HCEC 1CT (cell line): ENCODE measurements around the gene CMTM2.
"Not testable (repeated sequence)": the region's sequence is repeated elsewhere in the genome, so short reads cannot be mapped to it uniquely, and the experiment has no call there.

Experiments used
- DNase-seq: peaks from one replicate; pipeline ENCODE4 v3.0.0-alpha.2; 2017

The CMTM2 gene

DNA sequence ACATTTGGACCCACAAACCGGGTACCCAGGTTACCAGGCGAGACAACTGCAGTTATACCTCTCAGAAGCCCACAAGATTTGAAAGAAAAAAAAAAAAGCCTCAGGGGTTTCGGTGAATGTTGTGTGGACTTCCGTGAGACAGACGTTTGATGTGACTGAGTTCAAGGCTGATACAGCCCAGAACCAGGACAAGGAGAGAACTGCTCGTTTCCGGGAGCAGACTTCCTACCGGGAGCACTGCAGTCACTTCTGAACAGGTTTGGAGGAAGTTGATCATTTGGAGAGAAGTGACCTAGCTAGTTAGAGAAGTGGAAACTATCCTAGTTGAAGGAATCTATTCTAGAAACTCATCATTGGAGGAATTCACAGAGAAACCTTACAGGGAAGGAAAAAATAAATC, 26.0 kb upstream of the CMTM2 start:
- peak; percentile 13 for DNase-seq

DNA sequence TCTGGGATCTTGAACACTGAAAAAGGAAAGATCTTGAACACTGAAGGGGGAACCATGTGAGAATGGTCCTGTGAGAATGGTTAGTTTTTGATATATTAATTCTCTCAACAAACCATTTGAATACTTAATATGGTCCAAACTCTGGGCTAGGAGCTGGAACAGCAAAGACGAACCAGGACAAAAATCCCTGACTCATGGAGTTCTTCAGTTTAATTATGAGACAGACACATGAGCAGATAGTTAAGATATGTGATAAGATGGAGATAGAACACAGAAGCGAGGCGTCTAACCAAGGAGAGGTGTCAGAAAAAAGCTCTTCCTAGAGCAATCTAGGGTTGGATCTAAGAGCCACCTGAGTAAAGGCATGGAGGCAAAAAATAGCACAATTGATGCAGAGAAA, 25.2 kb upstream of the CMTM2 start:
- no peak for DNase-seq

DNA sequence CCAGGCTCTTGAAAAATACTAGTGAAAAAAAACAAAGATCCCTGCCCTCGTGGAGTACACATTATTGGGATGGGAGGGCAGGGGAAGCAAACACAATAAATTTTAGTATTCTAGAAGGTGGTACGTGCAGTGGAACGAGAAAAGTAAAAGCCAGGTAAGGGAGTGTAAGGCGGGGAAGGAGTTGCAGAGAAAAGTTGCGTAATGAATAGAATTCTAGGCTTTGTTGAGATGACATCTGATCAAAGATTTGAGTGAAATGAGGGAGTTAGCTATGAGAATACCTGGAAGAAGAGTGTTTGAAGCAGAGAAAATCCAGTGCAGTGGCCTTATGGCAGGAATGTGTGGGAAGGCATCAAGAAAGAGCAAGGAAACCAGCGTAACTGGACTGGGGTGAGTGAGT, 24.8 kb upstream of the CMTM2 start:
- DNase-seq, result no peak

DNA sequence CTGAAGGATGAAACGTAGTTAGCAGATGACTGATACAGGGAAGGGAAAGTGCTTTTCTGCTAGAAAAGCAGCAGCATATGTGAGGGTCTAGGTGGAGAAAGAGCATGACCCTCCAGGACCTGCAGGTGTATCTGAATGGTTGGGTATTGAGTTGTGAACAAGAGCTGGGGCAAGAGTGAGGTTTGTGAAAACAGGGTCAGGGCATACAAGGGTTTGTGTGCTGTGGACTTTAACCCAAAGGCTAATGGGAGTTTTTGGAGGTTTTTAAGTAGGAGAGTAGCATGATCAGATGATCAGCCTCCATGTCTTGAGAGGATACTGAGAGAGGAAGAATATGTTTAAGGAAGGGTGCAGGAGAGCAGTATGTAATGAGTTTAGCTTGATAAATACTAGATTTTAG, 19.2 kb upstream of the CMTM2 start:
- DNase-seq, result no peak

DNA sequence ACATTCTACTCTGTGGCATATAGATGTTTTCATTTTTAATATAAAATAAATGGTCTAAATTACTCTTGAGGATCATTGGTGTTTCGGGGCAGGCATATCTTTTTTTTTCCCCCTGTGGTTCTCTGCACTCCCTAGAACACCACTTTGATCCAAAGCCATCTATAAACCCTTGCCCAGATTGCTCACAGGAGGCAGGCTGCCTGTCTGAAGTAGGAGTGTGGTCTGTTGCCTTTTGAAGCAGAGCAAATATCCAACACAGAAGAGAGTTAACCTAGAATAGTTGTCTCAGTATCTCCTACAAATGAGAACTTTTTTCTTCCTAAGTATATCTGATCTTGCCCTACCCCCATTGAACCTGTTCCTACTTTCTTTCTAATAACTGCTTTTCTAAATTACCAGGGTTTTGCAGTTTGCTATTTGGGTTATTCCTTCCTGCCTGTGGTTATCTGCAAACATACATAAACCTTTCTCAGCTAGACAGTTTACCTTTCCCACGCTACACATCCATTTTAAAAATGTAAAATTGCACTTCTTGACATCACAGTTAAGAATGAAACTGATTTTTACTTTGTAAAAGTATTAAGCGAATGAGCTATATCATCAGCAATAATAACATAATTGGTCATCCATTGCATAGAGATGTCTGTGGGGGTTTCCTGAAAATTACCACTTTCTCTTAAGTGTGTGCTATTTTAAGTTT, 17.7 kb upstream of the CMTM2 start:
- DNase-seq, result no peak

DNA sequence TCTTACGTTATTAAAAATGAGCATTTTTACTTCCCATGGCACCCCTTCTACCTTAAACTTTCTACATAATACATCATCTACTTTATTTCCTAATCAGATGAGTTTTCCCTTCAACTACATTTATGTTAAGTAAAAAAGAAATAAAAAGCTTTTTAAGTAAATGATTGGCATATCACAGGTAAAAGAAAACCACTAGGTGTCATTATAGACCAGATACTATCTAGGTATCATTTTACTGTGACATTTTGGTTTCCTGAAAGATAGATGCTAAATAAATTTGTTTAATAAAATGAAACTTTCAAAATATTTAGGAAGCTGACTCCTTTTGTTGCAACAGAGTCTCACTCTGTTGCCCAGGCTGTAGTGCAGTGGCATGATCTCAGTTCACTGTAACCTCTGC, 16.9 kb upstream of the CMTM2 start:
- no peak for DNase-seq

DNA sequence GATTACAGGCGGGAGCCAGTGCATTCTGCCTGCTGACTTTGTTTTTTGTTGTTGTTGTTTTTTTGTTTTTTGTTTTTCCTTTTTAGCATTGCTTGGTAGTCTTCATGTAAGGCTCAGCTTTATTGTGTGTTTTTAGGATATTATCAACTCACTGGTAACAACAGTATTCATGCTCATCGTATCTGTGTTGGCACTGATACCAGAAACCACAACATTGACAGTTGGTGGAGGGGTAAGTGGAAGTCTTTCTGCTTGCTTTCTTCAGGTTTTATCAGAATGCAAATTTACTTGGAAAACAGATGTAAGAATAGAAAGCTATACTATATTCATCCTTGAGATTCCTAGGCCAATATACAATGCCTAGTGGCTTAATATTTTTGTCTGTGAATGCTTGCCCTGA, 16.3 kb upstream of the CMTM2 start:
- no peak for DNase-seq

DNA sequence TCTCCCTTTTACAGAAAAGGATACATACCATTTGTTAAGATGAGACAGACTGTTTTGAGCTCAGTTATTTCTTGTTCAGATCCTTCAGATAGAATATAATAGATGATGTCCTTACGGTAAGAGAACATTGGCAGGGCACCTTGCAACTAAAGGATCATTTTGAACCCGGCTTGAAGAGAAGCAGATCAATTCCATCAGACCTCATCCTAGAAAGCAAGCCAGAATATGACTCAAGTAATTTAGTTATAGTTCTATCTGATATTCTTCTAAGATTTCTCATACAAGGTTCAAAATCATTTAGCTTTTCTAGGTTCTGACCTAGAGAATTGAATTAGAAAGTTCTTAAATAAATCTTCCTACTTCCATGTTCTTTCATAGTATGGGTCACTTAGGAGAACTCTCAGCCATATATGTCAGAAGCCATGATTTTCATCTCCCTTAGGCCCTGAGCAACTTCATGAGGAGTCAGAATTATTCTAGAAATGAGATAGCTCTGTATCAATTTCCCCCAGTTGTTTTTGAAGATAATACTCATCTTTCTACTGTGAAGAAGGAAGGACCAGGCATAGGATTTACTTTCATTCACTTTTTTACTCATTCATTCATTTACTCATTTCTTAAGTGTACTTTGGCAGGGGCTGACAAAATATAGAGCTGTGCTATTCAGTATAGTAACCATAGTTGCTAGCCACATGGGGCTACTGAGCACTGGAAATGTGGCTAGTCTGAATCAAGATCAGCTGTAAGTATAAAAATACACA, 15.5 kb upstream of the CMTM2 start:
- no peak for DNase-seq

DNA sequence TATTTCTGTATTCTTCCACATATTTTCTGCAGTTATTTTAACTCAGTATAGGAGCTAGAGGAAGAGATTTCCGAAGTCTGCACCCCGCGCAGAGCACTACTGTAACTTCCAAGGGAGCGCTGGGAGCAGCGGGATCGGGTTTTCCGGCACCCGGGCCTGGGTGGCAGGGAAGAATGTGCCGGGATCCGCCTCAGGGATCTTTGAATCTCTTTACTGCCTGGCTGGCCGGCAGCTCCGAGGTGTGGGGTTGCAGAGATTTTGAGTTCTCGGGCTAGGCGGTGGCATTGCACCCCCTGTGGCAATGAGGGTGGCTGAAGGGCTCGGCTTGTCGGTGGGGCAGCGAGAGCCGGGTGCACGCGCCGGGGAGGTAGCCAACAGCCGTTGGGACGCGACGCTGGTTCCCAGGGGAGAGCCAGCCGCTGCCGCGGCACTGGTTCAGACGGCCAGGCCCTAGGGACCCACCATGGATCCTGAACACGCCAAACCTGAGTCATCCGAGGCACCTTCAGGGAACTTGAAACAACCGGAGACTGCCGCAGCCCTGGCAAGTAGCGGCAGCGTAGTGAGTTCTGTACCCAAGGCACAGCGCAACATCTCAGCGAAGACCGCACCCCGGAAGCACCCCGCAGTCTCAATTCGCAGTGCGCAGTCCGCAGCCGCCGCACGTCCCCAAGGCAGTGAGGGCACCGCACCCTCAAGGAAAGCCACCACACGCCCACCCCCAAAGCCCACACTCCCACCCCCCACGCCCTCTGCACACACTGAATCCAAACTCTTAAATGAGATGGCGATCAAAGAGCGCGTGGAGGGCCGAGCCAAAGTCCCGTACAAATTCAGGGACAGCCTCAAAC, 13.0 kb upstream of the CMTM2 start, which contains the start of gene CMTM1:
TSS of gene CMTM1 (plus strand) at position 389 of the 851 bp plus-strand sequence. CDS start at position 464, 75 bp downstream.
- DNase-seq, result no peak

DNA sequence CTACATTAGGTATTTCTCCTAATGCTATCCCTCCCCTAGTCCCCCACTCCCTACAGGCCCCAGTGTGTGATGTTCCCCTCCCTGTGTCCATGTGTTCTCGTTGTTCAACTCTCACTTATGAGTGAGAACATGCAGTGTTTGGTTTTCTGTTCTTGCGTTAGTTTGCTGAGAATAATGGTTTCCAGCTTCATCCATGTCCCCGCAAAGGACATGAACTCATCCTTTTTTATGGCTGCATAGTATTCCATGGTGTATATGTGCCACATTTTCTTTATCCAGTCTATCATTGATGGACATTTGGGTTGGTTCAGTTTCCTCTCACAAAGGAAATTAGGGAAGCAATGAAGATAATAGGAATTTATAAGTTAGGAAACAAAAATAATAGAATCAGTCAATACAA, 12.0 kb upstream of the CMTM2 start:
- DNase-seq, result not testable (repeated sequence)

DNA sequence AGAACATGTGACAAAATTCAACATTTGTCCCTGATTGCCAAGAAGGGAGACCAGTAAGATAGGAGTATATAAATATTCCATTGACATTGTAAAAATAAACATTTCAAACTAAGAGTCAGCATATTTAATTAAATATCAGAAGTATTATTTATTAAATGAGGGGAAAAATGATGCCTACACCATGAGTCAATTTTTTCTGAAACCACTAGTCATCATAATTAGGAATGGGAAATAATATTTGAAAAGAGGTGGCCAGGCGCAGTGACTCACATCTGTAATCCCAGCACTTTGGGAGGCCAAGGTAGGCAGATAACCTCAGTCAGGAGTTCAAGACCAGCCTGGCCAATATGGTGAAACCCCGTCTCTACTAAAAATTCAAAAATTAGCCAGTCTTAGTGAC, 10.9 kb upstream of the CMTM2 start:
- DNase-seq, result peak; percentile 32

DNA sequence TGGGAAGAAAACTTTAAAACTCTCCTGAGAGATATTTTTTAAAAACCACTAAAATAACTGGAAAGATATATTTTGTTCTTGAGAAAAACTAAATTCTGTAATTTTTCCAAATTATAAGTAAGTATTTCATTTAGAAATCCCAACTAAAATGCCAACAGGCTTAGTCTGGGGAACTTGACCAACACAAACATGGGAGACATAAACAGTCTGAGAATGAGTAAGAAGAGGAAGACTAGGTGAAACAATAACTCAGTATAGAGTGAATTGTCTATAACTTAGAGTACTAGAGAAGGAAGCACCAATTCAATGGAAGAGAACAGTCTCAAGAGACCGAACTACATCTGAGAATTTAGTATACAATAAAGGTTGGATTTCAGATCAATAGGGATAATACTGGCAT, 10.1 kb upstream of the CMTM2 start:
- peak; percentile 58 for DNase-seq

DNA sequence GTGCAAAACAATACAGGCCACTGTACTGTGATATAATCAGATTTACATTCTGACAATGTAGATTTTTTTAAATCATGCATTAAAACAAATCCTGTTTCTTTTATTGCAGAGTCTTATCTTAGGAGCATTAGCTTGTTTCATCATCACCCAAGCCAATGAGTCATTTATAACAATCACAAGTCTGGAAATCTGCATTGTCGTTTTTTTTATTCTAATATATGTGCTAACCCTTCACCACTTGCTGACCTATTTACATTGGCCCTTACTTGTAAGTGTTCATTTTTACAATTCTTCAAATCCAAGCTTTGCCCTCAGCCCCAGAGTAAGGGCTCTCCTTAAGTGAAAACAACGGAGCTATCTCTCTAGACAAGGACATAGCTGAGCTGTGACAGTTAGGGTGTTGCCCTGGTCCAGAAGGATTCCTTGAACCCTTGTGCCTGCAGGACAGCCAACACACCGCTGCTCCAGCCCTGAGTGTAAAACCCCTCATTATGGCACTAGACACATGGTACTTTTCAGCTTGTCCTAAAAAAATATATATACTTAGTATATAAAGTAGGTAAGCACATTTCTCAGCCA, 9.3 kb upstream of the CMTM2 start:
- peak; percentile 58 for DNase-seq

DNA sequence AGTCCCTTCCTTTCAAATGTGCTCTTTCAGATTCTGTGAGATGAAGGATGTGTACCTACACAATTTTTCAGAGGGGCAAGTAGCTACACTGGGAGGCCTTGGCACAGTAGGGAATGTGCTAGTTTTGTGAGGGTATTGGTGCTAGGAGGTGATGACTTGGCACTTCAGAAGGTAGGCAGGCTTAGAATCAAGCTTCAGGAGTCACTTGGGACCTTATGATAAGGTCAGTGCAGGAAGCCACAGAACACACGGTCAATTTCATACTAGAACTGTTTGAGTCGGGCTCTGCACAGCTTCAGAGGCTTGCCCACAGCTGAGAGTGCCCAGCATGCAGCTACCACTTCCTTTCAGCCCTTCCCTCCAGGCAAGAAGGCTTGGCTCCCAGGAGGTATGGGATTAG, 6.9 kb upstream of the CMTM2 start:
- DNase-seq, result no peak

DNA sequence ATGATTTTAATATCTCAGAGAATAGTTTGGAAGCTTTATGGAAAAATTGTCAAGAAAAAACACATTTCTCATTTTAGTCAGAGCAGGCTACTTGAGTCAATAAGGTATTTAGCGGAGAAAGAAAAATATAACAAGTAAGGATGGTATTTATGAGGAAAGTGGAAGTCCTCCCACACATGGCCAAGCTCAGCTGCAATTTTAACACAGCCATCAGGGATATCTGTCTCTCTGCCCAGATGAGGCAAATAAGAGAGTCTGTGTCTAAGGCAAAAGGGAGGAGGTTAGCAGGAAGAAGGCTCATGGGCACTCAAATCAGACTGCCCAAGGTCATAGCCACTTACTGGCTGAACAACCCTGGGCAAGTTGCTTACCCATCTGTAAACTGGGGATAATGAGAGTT, 5.2 kb upstream of the CMTM2 start:
- DNase-seq, result no peak

DNA sequence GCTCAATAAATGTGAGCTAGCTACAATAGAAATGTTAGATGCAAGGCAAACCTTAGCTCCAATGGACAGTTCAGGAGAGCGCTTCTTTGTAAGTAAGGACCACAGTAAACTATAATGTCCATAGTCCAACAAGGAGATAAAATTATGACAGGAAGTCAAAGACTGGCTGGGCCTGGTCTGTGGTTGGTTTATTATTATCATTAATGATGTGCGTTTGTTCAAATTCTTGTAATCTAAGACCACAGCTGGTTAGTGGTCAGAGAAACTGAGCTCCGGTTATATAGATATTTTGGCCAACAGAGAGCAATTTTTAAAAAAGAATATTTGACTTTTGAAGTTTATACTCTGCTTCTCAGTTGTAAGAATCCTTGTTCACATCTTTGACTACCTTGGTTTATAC, 4.7 kb upstream of the CMTM2 start:
- no peak for DNase-seq

DNA sequence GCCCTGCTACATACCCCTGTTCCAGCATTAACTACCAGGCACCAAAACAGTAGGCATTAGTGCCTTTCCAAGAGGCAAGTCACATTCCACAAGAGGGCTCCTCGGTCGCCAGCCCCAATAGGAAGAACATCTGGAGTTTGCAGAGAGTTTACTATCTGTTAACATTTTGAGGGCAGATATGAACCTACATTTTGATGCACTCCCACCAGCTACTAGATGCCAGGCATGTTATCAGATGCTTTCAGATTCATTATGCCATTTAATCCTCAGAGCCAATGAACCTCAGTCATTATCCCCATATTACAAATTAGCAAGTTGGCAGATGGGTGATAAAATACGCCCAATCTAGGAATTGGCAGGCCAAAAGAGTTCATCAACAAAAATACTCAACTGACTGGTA, 4.2 kb upstream of the CMTM2 start:
- DNase-seq, result no peak

DNA sequence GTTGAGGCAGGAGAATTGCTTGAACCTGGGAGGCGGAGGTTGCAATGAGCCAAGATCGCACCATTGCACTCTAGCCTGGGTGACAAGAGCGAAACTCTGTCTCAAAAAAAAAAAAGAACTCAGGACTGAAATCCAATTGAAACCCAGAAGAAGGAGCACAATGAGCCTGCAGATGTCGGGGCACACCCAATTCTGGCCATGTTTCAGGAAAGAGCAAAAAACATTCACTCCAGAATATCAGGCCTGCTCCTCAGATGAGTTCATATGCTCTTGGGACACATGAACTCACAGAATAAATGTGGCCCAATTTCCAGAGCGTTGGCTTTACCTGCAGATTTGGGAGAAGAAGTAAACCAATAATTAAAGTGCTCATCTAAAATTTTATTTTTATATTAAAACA, 3.0 kb upstream of the CMTM2 start:
- DNase-seq, result no peak

DNA sequence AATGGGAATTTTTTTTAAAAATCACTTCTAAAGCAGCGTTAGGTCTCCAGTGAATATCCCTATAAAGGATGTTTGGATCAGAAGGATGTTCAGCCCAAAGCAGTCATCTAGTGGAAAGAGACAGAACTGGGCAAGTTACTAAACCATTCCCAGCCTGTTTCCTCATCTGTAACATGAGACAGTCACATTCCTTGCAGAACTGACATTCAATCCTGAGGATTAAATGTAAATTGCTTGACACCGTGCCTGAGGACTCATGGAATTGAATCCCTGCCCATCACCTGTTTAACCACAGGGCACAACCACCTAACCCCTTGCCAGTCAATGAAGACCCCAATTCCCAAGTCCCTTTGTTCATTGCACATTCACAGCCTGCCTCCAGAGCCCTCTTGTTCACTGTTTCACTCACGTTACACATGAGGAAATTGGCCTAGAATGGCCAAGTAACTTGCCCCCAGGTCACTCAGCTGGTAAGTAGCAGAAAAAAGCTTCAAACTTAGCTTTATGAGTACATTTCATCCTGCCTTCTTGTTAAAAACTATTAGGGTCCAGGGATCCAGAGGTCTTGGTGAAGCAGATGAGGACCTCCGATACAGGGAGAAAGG, 1.4 kb downstream of the CMTM2 start:
- peak; percentile 79 for DNase-seq

DNA sequence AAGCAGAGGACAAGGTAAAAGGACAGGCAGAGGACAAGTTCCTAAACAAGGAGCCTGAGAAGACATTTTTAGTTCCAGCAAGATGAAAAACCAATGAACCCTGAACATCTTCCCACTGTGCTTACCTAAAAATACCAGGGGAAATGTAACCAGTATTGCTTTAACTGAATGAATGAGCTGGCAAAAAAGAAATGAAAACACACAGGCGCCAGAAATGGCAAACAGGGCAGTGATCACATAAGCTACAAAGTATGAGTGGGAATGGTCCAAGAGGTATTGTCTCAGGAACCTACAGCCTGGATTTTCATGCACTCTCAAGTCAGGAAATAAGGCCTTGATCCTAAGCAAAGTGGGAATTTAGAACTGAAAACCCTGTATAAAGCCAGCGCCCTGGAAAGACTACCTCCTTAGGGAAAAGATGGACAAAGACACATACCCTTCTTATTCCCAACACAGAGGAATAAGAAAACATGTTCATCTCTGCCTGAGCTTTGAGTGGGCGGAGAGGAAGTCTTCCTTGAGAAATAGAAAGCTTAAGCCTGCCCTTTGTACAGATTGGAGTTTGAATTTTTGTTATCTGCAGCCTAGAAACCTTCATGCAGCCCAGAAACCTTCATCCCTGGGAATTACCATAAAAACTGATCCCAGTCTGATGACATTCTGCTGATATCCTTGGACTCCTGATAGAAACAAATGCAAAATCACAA, 2.1 kb downstream of the CMTM2 start:
- DNase-seq, result no peak

DNA sequence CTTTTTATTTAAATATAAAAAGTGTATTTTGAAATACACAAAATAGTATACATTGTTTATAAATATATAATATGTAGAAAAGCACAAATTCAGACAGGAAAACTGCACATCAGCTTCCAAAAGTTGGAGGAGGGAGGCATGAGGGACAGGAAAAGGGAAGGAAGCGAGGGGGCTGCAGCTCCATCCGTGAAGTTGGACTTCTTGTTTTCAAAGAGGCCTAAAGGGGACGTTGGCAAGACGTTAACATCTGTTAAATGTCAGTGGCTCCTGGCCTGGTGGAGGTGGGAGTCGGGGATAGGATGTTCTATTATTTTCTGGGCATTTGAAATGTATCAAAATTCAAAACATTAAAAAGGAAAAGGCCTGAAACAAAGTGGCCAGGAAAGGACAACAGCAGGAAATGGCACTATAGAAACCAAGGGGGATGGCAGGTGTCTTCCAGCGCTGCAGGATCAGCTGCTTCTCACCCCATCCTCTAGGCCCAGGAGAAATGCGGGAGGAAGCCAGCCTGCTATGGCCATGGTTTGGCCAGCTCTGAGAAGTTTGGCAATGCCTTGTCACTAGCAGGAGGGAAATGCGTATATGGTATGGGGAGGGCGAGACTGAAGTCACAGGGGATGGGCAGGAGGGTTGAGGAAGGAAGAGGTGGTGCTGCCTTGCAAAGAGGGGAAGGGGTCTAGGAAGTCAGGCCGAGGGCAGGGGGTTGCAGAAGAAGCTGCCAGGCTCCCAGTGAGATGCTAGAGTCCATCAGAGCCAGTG, 6.4 kb downstream of the CMTM2 start:
- DNase-seq, result no peak
